Mesenteric fat pad (tissue), 1 donor: ENCODE results near the gene JAKMIP3. TPM values are rescaled to one million over a fixed set of nuclear protein-coding genes. Genes with fewer than 3 reads are reported as not detected.

ENCODE experiments used
- DNase-seq: peaks from one replicate; pipeline ENCODE4 v3.0.0-alpha.2; 2020; ENCODE audit warnings: low spot score
- total RNA-seq: library from RNA; stranded (reverse); fragmentation: NEBNext Ultra II Directional; extraction: Animal tissue kit (Norgen Biotek cat#: 25700); gene quantifications from one replicate; pipeline ENCODE4 v1.2.1, GENCODE V29; 2021
- donor health status: DM: yes; HTN: yes; CAD: no.

The JAKMIP3 gene
- total RNA-seq, 1 donor from 2014 or later: 0.48 TPM

DNA sequence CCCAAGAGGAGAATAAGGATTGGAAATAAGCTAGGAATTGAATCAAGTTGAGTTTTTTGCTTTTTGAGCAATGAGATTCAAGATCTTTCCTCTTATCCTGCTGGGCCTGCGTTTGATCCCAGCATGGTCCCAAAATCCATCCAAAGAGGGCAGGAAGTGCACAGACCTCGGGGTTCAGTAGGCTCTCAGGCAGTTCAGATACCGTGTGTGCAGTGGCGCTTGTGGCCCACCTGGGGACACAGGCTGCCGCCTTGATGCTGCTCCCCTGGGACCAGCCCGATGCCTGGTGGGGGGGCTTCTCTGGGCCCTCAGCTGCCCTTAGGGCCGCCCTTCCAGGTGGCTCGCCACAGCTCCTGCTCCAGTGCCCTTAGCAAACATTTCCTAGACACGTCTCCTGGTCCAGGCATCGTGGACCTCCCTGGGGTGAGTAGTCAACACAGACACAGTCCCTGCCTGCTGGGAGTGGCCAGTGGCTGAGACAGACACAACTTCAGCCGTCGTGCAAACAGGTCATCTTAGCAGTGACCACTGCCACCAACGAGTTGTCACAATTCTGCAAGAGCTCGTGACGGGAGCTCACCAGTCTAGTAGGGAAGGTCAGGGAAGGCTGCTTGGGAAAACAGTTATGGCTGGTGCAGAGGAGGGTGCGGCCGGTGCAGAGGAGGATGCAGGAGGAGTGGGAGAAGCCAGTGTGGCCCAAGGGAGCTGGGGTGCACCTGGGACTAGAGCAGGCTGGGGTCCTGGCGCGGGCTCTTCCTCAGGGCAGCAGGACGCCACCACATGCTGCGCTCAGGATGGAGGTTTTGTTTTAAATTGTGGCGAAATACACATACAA, 21.7 kb upstream of the JAKMIP3 start:
- no peak for DNase-seq

DNA sequence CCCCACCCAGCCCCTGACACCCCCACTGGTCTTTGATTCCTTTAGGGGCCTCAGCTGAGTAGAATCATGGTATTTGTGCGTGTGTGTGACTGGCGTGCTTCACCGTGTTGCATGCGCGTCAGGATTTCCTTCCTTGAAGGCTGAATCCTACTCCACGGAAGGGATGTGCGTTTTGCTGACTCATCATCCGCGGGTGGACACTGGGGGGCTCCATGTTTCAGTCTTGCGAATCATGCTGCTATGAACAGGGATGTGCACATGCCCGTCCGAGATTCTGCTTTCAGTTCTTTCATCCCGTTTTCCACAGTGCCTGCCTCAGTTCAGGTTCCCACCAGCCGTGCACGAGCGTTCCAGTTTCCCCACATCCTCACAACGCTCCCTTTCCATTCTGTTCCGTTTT, 20.9 kb upstream of the JAKMIP3 start:
- DNase-seq: no peak

GRCh38 chr10:132045324-132045723, 20.4 kb upstream of the JAKMIP3 start:
- DNase-seq: no peak

DNA sequence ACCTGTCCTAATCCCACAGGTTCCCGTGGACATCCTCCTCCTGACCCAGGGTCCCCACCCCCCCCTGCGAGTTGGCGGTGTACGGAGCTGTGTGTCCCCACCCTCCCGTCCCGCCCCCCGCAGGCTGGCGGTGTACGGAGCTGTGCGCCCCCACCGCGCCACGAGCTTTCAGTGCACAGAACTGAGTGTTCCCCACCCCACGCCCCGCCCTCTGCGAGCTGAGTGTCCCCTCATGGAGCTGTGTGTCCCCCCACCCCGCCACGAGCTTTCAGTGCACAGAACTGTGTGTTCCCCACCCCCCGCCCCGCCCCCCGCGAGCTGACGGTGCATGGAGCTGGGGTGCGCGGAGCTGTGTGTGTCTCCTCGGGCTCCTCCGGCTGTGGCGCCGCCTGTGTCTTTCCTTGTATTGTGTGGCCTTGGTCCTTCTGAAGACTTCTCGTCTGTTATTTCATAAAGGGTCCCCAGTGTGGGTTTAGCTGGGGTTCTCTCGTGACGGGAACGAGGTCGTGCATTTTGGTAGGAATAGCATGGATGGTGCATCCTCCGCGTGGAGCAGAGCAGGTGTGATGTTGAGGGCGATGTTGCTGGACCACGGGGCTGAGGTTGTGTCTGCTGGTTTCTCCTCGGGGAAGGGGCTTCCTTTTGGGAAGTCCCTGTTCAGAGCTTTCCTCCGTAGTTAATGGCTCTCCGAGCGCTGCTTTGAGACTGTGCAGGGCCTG, 18.0 kb upstream of the JAKMIP3 start:
- no peak for DNase-seq

GRCh38 chr10:132048294-132048667, 17.5 kb upstream of the JAKMIP3 start:
- DNase-seq: no peak

DNA sequence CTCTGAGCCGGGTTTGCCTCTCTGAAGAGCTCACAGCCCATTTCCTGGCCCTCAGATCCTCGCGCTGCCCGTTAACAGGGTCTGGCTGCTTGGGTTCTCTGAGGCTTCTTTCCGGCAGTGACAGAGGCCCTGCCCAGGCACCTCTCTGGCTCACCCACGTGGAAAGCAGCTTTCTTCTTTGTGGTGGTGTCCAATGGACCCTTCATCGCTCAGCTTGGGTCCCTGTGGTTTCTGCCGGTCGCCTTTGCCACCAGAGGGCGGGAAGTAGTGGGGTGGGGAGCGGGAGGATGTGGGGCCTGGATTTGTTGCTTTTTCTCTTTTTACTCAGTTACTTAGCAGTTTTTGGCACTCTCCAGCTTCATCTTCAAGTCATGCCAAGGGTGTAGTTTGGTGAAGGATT, 15.6 kb upstream of the JAKMIP3 start:
- no peak for DNase-seq

GRCh38 chr10:132052124-132052523, 13.6 kb upstream of the JAKMIP3 start:
- DNase-seq: no peak

DNA sequence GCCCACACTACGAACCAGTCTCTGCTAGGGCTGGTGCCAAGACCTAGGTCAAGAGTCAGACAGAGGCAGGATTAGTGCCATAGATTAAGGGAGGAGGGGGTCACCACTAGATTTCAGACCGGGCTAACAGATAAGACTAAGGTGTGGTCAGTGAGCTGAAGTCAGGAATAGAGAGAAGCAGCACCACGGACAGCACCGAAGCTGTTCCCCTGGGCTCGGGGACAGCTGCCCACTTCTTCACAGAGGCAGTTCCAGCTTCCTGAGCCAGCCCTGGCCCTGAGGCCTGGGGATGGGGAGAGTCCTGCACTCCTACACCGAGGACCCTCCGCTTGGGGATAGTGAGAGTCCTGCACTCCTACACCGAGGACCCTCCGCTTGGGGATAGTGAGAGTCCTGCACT, 11.2 kb upstream of the JAKMIP3 start:
- no peak for DNase-seq

GRCh38 chr10:132055616-132056015, 10.1 kb upstream of the JAKMIP3 start:
- no peak for DNase-seq

DNA sequence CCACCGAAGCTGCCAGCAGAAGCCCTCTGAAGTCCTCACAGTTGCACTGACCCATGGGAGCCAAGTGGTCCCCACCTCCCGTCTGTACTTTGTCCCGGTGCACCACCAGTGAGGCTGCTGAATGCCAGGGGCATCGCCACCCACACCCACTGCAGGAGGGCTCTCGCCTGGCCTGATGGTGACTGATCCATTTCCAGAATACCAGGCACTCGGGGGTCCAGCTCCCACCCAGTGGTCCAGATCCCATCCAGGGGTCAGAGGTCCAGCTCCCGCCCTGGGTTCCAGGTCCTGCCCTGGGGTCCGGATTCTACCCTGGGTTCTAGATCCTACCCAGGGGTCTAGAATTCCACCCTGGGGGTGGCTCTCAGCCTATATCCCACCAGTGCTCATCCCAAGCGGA, 9.1 kb upstream of the JAKMIP3 start:
- DNase-seq: no peak

GRCh38 chr10:132057191-132057681, 8.5 kb upstream of the JAKMIP3 start:
- no peak for DNase-seq

GRCh38 chr10:132058111-132058745, 7.5 kb upstream of the JAKMIP3 start:
- DNase-seq: peak; percentile 57

GRCh38 chr10:132058793-132059759, 6.7 kb upstream of the JAKMIP3 start:
- DNase-seq: peak; percentile 68

DNA sequence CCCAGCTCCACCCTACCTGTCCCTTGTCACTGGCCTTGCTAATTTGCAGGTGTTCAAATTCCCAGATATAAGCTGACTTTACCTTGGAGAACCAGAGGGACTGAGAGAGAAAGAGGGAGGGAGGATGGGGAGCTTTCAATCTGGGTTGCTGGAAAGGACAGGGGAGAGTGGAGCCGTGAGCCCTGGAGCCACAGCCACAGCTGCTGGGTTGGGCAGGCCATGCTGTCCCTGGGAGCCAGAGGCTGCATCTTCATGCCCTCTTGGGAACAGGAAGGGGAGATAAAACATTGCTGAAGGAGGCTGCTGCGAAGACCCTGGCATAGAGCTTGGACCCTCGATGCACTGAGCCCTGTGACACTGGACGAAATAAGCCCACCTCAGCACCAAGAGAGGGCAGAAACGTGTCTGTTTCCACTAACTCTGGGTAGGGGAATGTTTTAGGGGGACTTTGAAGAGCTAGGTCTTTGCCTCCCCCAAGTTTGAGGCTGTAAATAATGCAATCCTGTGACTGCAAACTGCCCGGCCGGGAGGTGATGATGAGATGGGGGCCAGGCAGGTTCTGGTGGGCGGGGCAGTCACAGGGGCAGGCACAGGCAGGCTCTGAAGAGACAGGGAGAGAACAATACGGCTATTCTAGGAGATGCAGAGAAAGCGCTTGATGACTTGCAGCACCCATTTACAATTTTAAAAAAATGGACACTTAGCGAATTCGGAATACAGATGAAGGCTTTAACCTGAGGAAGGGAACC, 5.8 kb upstream of the JAKMIP3 start:
- peak; percentile 60 for DNase-seq

- peak; percentile 24 for DNase-seq
Observed at GRCh38 chr10:132061030-132061429, 4.7 kb upstream of the JAKMIP3 start.

- peak; percentile 78 for DNase-seq
Observed at GRCh38 chr10:132061465-132061864, 4.3 kb upstream of the JAKMIP3 start.

- peak; percentile 73 for DNase-seq
Observed at GRCh38 chr10:132062116-132062515, 3.6 kb upstream of the JAKMIP3 start.

- peak; percentile 53 for DNase-seq
Observed at GRCh38 chr10:132062641-132063390, 2.9 kb upstream of the JAKMIP3 start.

DNA sequence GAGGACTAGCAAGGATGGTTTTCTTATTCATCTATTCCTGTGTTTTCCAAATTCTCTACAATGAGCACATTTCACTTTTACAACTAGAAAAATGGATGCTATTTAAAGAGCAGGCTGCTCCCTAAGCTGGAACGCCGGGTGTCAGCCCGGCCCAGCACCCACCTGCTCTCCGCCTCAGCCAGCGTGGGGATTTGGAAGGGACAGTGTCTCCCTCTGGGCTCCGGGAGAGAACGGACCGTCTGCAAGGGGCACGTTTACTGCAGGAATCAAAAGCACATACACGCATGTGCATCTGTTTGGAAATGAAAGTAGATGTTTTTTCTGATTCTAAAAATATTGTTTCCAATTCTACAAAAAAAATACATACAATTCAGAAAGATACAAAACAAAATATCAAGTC, 2.3 kb upstream of the JAKMIP3 start:
- peak; percentile 62 for DNase-seq
